GM12801 (cell line): ENCODE data around the gene DENND6A.

Experiments
- TF ChIP-seq, protein P1 (sequence below): IDR thresholded peaks from one replicate; pipeline ENCODE4 v1.5.1; 2011; ENCODE audit warnings: control low read depth; ENCODE audit not compliant: insufficient read length; ENCODE audit errors: extremely low read depth

DENND6A gene

DNA sequence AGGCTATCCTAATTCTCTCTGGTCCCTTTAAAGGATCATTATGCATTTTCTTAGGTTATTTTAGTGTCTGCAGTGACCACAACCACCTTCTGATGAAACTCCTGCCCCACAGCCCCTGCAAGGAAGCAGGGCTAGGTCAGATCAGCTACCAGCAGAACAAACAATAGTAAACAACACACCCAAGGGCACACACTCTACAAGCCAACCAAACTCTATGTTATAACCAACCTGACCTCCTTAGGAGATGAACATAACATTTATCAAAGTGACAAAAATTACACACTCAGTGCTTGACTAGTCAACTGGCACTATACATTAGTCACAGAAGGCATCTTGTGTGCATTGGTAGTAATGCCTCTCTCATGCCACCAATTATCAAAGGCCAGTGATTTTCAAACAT, 17.3 kb downstream of the DENND6A start:
- TF ChIP-seq, protein P1, sequence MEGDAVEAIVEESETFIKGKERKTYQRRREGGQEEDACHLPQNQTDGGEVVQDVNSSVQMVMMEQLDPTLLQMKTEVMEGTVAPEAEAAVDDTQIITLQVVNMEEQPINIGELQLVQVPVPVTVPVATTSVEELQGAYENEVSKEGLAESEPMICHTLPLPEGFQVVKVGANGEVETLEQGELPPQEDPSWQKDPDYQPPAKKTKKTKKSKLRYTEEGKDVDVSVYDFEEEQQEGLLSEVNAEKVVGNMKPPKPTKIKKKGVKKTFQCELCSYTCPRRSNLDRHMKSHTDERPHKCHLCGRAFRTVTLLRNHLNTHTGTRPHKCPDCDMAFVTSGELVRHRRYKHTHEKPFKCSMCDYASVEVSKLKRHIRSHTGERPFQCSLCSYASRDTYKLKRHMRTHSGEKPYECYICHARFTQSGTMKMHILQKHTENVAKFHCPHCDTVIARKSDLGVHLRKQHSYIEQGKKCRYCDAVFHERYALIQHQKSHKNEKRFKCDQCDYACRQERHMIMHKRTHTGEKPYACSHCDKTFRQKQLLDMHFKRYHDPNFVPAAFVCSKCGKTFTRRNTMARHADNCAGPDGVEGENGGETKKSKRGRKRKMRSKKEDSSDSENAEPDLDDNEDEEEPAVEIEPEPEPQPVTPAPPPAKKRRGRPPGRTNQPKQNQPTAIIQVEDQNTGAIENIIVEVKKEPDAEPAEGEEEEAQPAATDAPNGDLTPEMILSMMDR, result no peak

DNA sequence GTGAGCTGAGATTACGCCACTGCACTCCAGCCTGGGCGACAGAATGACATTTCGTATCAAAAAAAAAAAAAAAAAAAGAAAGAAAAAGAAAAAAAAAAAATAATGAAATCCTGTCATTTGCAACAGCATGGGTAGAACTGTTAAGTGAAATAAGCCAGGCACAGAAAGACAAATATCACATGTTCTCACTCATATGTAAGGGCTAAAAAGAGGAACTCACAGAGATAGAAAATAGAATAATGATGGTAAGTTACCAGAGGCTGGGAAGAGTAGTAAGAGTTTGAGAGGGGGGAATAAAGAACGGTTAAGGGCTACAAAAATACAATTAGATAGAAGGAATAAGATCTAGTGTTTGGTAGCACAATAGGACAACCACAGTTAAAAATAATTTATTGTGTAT, 19.7 kb downstream of the DENND6A start:
- TF ChIP-seq, protein P1, result no peak

DNA sequence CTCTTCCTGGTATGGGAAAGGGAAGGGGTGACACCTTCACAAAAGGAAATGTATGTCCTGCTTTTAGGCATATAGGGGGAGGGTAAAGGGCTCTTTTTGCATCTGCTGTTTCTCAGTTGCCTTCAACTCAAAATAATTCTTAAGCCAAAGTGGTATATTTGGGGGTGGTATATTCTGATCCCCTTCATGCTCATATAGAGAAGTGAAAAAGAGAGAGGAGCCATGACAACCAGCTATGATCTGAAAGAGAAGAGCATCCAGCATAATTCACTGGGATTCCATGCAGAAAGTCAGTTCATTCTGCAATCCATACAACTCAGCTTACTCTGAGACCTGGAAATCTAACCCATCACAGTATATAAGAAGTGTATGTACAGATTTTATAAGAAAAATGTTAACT, 22.3 kb downstream of the DENND6A start:
- TF ChIP-seq, protein P1, result no peak

DNA sequence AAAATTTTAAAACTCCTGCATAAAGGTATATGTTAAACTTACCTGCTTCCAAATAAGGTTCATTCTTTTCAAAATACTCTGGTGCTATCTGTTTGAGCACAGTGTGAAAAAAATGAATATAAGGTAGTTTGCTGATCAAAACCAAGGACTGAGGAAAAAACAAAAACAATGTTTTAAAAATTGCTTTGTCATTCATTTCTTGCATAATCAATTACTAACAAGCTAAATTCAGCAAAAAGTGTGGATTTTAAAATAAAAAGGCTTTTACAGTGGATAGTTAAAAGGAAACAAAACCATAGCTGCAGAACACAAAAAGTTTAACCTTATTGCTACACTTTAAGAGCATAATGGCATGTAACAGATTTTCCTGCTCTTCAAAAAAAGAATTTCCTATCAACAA, 31.5 kb downstream of the DENND6A start:
- TF ChIP-seq, protein P1, result no peak

DNA sequence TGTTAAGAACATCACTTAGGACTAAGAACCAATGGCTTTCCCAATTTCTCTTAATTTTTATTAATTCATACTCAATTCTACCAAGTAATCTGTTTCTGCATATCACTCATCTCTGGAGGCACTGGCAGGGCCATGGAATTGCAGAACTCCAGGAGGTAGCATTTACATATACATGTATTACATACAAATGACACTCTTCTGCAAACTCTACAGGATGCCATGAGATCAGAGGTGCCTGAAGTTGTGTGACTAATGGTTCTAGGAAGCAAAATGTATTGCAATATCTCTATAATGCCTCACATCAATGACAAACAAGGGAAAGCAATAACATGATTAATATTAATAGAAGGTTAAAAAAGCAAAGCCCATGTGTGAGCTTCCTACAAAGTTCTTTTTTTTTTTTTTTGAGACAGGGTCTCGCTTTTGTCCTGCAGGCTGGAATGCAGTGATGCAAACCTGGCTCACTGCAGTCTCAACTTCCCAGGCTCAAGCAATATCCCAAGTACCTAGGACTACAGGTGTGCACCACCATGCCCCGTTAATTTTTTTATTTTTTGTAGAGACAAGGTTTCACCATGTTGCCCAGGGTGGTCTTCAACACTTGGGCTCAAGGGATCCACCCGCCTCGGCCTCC, 33.0 kb downstream of the DENND6A start:
- TF ChIP-seq, protein P1, result no peak

DNA sequence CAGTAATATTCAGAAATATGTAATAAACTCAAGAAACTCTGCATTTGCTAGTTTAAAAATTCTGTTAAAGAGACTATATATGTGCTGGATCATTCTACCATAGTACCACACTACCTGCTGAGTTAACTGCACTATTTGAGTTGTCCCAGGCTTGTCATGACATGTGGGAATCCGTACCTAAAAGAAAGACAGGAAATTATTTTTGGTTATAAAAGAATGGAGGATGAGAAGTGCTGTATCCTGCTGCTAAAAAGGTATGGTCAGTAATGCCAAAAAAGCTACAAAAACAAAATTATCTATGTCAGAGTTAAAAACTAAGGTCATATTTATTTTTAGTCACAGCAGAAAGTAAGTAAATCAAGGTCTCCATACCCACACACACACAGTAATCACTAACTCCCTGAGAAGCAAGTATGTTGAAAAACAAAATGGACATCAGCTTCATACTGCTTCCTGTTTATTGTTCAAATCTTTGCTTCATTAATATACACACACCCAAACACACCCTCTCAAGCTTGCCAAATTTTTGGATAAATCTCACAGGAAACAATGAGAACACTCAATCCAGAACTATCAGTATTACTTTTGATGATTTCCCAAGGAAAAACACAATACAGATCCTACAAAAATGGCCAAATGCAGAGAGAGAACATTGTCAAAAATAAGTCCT, 33.7 kb downstream of the DENND6A start:
- TF ChIP-seq, protein P1, result no peak

DNA sequence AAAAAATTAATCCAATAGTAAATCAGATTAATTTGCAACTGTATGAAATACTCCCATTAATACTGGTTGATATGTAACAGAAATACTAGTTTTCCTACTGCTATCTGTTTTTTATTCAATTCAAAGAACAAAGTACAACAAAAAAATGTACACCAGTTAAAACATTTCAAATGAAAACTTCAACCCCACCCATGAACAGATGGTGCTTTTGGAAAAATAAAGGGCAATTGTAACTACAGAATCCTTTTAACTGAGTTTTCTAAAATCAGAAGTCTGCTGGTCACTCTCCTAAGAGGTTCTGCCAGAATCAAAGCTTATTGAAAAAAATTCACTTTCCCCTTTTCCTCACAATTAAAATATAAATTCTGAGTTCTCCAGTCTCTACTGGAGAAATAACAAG, 34.3 kb downstream of the DENND6A start:
- TF ChIP-seq, protein P1, result no peak

DNA sequence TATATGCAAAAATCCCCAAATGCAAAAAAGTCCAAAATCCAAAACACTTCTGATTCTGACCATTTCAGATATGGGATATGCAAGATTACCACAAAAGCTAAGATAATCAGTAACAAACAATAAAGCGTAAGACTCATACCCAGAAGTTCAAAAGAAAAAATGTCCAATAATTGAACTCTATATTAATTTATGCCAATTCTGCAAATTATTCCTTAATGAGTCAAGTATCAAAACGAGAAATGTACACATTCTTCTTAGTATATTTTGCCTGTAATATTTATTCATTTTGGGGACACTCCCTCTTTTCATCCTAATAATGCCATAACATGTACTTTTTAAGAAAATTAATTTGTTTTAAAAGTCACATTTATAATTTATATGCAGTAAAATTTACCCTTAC, 37.1 kb downstream of the DENND6A start:
- TF ChIP-seq, protein P1, result no peak
